Measurements from ENCODE around the gene ATRNL1. TPM values are rescaled to one million over a fixed set of nuclear protein-coding genes. Genes with fewer than 3 reads are reported as not detected.

The ATRNL1 gene
- total and polyA plus RNA-seq, 2 experiments from 2014 or later: 5.9 to 17.4 TPM

DNA sequence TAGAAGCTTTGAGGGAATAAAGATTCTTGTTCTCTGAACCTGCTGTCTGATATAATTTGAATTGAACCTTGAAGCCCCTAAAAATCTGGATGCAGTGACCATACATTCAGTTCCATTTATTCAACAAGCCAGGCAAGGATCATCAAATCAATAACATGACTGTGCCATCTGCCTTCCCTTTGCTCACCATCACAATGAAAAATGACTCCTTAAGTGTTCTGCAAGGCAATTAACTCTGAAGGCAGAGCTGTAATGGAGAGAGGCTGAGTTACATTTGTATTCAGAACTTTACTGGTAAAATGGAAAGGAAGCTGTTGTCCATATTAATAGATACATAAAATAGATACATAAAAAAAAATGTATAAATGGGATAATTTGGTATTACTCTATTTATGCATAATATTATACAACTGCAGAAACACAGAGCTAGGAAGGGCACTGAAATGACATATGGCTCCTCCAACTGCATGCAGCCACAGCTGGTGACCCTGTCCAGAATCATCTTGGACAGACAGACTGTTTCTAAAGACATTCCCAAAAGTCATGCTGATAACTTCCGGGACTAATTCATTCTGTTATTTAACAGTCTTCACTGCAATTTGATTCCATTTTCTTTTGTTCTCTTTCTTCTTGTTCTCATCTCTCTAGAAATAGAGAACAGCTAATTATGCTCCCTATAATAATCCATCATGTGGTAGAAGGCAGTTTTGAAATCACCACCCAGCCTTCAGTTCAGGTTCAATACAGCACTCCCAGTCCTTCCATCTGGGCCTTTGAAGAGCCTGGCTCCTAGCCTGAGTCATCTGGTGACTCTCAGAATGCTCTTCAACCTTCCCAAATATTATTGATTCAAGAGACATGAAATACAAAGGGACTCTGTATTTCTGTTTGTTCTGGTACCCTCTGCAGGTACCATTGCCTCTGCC is 767.3 kb downstream of the ATRNL1 start:
- no peak overlapping the region for H3K4me2 ChIP-seq
- H3K27ac ChIP-seq: no peak overlapping the region
- TF ChIP-seq EZH2phosphoT487 (IDR thresholded peaks at IDR 0.05; ENCODE audit: low read depth, severe bottlenecking, unreplicated experiment) (no peak), EZH2 (IDR thresholded peaks at IDR 0.05; ENCODE audit: borderline replicate concordance) (no peak)
- TF ChIP-seq, protein P1, sequence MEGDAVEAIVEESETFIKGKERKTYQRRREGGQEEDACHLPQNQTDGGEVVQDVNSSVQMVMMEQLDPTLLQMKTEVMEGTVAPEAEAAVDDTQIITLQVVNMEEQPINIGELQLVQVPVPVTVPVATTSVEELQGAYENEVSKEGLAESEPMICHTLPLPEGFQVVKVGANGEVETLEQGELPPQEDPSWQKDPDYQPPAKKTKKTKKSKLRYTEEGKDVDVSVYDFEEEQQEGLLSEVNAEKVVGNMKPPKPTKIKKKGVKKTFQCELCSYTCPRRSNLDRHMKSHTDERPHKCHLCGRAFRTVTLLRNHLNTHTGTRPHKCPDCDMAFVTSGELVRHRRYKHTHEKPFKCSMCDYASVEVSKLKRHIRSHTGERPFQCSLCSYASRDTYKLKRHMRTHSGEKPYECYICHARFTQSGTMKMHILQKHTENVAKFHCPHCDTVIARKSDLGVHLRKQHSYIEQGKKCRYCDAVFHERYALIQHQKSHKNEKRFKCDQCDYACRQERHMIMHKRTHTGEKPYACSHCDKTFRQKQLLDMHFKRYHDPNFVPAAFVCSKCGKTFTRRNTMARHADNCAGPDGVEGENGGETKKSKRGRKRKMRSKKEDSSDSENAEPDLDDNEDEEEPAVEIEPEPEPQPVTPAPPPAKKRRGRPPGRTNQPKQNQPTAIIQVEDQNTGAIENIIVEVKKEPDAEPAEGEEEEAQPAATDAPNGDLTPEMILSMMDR (IDR thresholded peaks at IDR 0.05; ENCODE audit: poor library complexity): no peak
- H3K79me2 ChIP-seq: no peaks in the 10 kb centered on the region
- H4K20me1 ChIP-seq (ENCODE audit: insufficient read depth, poor library complexity, severe bottlenecking): no peaks in the 10 kb centered on the region
- H3K4me1 ChIP-seq (ENCODE audit: insufficient read depth): no peaks in the 10 kb centered on the region
- DNase-seq (ENCODE audit: low spot score): no peak
- H3K4me3 ChIP-seq: no peak overlapping the region
- WGBS (ENCODE audit: low lambda C conversion rate, missing lambda C conversion rate): 68% methylated on average over 1 of the region's 1 CpG
- H3K36me3 ChIP-seq (replicated peaks; ENCODE audit: insufficient read depth, low read depth): no peaks in the 10 kb centered on the region
- H3K9me2 ChIP-seq (replicated peaks; ENCODE audit: insufficient read depth): no peaks in the 10 kb centered on the region
- no peak overlapping the region for H2AFZ ChIP-seq
- no peaks in the 10 kb centered on the region for H3K27me3 ChIP-seq
- H3K9me3 ChIP-seq (ENCODE audit: low read depth): no peaks in the 10 kb centered on the region

DNA sequence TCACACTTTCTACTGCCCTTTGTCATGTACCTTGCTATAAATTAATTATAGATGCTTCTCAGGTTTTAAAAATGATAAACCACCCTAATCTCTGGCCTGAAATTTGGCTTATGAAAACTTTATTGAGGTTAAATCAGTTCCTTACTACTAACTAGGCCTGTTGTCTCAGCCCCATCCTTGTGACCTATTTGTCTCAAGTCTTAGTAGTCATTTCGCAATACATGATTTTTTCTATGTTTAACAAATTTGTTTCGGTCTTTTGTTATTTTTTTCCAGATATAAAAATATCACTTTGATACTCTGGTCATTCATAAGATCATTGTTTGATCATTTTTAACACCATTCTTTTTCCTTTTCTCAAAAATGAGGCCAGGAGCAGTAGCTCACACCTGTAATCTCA is 768.3 kb downstream of the ATRNL1 start:
- Histone ChIP-seq H3K27ac (no peak overlapping the region), H3K36me3 (replicated peaks; ENCODE audit: insufficient read depth, low read depth) (no peaks in the 10 kb centered on the region), H3K27me3 (no peaks in the 10 kb centered on the region), H3K4me3 (no peak overlapping the region), H3K4me1 (ENCODE audit: insufficient read depth) (no peaks in the 10 kb centered on the region), H3K4me2 (no peak overlapping the region), H3K9me3 (ENCODE audit: low read depth) (no peaks in the 10 kb centered on the region), H3K9me2 (replicated peaks; ENCODE audit: insufficient read depth) (no peaks in the 10 kb centered on the region), H2AFZ (no peak overlapping the region), H4K20me1 (ENCODE audit: insufficient read depth, poor library complexity, severe bottlenecking) (no peaks in the 10 kb centered on the region), H3K79me2 (no peaks in the 10 kb centered on the region)
- 92% methylated on average over 2 of the region's 2 CpGs for WGBS (ENCODE audit: low lambda C conversion rate, missing lambda C conversion rate)
- DNase-seq (ENCODE audit: low spot score): no peak
- no peak for TF ChIP-seq EZH2 (IDR thresholded peaks at IDR 0.05; ENCODE audit: borderline replicate concordance)
- TF ChIP-seq, protein P1 (IDR thresholded peaks at IDR 0.05; ENCODE audit: poor library complexity): no peak
- TF ChIP-seq EZH2phosphoT487 (IDR thresholded peaks at IDR 0.05; ENCODE audit: low read depth, severe bottlenecking, unreplicated experiment): no peak

DNA sequence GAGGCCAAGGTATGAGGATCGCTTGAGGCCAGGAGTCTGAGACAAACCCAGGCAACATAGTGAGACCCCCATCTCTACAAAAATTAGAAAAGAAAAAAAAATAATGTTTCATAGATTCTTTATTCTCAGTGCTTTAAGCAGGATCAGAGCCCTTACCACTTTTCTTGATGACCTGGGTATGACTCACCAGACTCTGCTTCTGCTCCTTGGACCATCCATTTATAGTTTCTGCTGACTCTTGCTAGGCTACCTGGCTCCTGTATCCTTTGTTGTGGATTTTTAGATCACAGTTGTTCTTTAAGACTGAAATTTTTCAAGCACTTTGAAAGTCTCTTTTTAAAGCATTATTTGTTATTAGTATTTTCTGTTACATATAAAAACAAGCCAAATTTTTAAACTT is 768.7 kb downstream of the ATRNL1 start:
- WGBS (ENCODE audit: low lambda C conversion rate, missing lambda C conversion rate): 96% methylated on average over 1 of the region's 1 CpG
- TF ChIP-seq, protein P1 (IDR thresholded peaks at IDR 0.05; ENCODE audit: poor library complexity): no peak
- TF ChIP-seq EZH2phosphoT487 (IDR thresholded peaks at IDR 0.05; ENCODE audit: low read depth, severe bottlenecking, unreplicated experiment) (no peak), EZH2 (IDR thresholded peaks at IDR 0.05; ENCODE audit: borderline replicate concordance) (no peak)
- no peaks in the 10 kb centered on the region for H4K20me1 ChIP-seq (ENCODE audit: insufficient read depth, poor library complexity, severe bottlenecking)
- no peaks in the 10 kb centered on the region for H3K9me3 ChIP-seq (ENCODE audit: low read depth)
- DNase-seq (ENCODE audit: low spot score): peak; percentile 22
- no peaks in the 10 kb centered on the region for H3K36me3 ChIP-seq (replicated peaks; ENCODE audit: insufficient read depth, low read depth)
- no peaks in the 10 kb centered on the region for H3K4me1 ChIP-seq (ENCODE audit: insufficient read depth)
- no peak overlapping the region for H3K4me3 ChIP-seq
- no peak overlapping the region for H3K4me2 ChIP-seq
- no peaks in the 10 kb centered on the region for H3K27me3 ChIP-seq
- no peaks in the 10 kb centered on the region for H3K9me2 ChIP-seq (replicated peaks; ENCODE audit: insufficient read depth)
- no peak overlapping the region for H2AFZ ChIP-seq
- no peak overlapping the region for H3K27ac ChIP-seq
- H3K79me2 ChIP-seq: no peaks in the 10 kb centered on the region

All from hepatocyte (in vitro differentiated cells).